ENCODE measurements around the gene PRMT6. TPM values are rescaled to one million over a fixed set of nuclear protein-coding genes. Genes with fewer than 3 reads are reported as not detected.

The PRMT6 gene
- total and polyA plus RNA-seq, 2 experiments from 2014 or later: 29.6 to 46.6 TPM

GRCh38 chr1:107018445-107018844, 38.0 kb upstream of the PRMT6 start:
- H3K4me1 ChIP-seq (ENCODE audit: insufficient read depth): peaks cover 11% of the 10 kb centered on the region; the same call in 1 of the 2 replicates
- no peak overlapping the region for H3K4me2 ChIP-seq
- no peaks in the 10 kb centered on the region for H4K20me1 ChIP-seq (replicated peaks; ENCODE audit: insufficient read depth)
- no peaks in the 10 kb centered on the region for H3K27me3 ChIP-seq (ENCODE audit: insufficient read depth)
- no peak for TF ChIP-seq JUNB (IDR thresholded peaks at IDR 0.05; ENCODE audit: unreplicated experiment)
- no peak for TF ChIP-seq NANOG (IDR thresholded peaks at IDR 0.05; ENCODE audit: borderline replicate concordance)
- no peak for TF ChIP-seq POLR2AphosphoS5 (IDR thresholded peaks at IDR 0.05; ENCODE audit: low read depth)
- no peak for TF ChIP-seq EZH2phosphoT487 (IDR thresholded peaks at IDR 0.05; ENCODE audit: unreplicated experiment)
- TF ChIP-seq EZH2 (IDR thresholded peaks at IDR 0.05; ENCODE audit: low read depth, unreplicated experiment): no peak
- no peak for TF ChIP-seq STAT1 (IDR thresholded peaks at IDR 0.05; ENCODE audit: unreplicated experiment)
- TF ChIP-seq ZNF462 (CRISPR knock-in tag; IDR thresholded peaks at IDR 0.05): no peak
- TF ChIP-seq ZNF331 (CRISPR knock-in tag; IDR thresholded peaks at IDR 0.05; ENCODE audit: low read depth): no peak
- no peak for TF ChIP-seq ZNF114 (CRISPR knock-in tag; IDR thresholded peaks at IDR 0.05)
- no peak for TF ChIP-seq ETS1 (IDR thresholded peaks at IDR 0.05)
- TF ChIP-seq, protein P1, sequence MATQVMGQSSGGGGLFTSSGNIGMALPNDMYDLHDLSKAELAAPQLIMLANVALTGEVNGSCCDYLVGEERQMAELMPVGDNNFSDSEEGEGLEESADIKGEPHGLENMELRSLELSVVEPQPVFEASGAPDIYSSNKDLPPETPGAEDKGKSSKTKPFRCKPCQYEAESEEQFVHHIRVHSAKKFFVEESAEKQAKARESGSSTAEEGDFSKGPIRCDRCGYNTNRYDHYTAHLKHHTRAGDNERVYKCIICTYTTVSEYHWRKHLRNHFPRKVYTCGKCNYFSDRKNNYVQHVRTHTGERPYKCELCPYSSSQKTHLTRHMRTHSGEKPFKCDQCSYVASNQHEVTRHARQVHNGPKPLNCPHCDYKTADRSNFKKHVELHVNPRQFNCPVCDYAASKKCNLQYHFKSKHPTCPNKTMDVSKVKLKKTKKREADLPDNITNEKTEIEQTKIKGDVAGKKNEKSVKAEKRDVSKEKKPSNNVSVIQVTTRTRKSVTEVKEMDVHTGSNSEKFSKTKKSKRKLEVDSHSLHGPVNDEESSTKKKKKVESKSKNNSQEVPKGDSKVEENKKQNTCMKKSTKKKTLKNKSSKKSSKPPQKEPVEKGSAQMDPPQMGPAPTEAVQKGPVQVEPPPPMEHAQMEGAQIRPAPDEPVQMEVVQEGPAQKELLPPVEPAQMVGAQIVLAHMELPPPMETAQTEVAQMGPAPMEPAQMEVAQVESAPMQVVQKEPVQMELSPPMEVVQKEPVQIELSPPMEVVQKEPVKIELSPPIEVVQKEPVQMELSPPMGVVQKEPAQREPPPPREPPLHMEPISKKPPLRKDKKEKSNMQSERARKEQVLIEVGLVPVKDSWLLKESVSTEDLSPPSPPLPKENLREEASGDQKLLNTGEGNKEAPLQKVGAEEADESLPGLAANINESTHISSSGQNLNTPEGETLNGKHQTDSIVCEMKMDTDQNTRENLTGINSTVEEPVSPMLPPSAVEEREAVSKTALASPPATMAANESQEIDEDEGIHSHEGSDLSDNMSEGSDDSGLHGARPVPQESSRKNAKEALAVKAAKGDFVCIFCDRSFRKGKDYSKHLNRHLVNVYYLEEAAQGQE (IDR thresholded peaks at IDR 0.05; ENCODE audit: unreplicated experiment): no peak
- H3F3A ChIP-seq (replicated peaks; ENCODE audit: low read depth): no peaks in the 10 kb centered on the region
- Mint-ChIP-seq H3K27me3 (ENCODE audit: insufficient read depth, low read depth, poor library complexity) (no peaks in the 10 kb centered on the region), H3K27ac (no peak overlapping the region), H3K4me3 (no peak overlapping the region), H3K36me3 (ENCODE audit: low read depth) (no peaks in the 10 kb centered on the region), H3K9me3 (no peaks in the 10 kb centered on the region; the same call in 2 of the 3 replicates), H3K4me1 (peaks cover 21% of the 10 kb centered on the region)
- H3K27ac ChIP-seq (ENCODE audit: low read depth): no peak overlapping the region
- ATAC-seq (no peak), DNase-seq (ENCODE audit: low spot score) (no peak)
- no peaks in the 10 kb centered on the region for H3K36me3 ChIP-seq (ENCODE audit: insufficient read depth)
- peaks cover 15% of the 10 kb centered on the region; the same call in 1 of the 2 replicates for H3K9me2 ChIP-seq (ENCODE audit: insufficient read depth)
- H3K79me2 ChIP-seq (replicated peaks; ENCODE audit: insufficient read depth): no peaks in the 10 kb centered on the region
- no peak overlapping the region for H2AFZ ChIP-seq
- H3K4me3 ChIP-seq: no peak overlapping the region
